Epidermal melanocyte (primary cell): ENCODE results near the gene PDZD2.
"Not testable (repeated sequence)": the region's sequence is repeated elsewhere in the genome, so short reads cannot be mapped to it uniquely, and the experiment has no call there.

Experiments used
- DNase-seq: peaks from one replicate; pipeline ENCODE4 v3.0.0; 2011; ENCODE audit warnings: low spot score; ENCODE audit not compliant: insufficient read length

The PDZD2 gene

GRCh38 chr5:32000731-32001130 lies 361.8 kb downstream of the PDZD2 start:
- no peak for DNase-seq

GRCh38 chr5:32001284-32001683 lies 362.4 kb downstream of the PDZD2 start:
- no peak for DNase-seq

GRCh38 chr5:32001707-32002106 lies 362.8 kb downstream of the PDZD2 start:
- no peak for DNase-seq

- DNase-seq = no peak
Observed at GRCh38 chr5:32002755-32003154, 363.8 kb downstream of the PDZD2 start.

- DNase-seq = no peak
Observed at GRCh38 chr5:32003981-32004380, 365.1 kb downstream of the PDZD2 start.

- DNase-seq = no peak
Observed at GRCh38 chr5:32004404-32004803, 365.5 kb downstream of the PDZD2 start.

- no peak for DNase-seq
Observed at GRCh38 chr5:32008746-32009145, 369.8 kb downstream of the PDZD2 start.

- no peak for DNase-seq
Observed at GRCh38 chr5:32013658-32014057, 374.7 kb downstream of the PDZD2 start.

GRCh38 chr5:32014096-32014745 lies 375.3 kb downstream of the PDZD2 start:
- no peak for DNase-seq

- DNase-seq = not testable (repeated sequence)
Observed at GRCh38 chr5:32015262-32015661, 376.3 kb downstream of the PDZD2 start.

- DNase-seq = no peak
Observed at GRCh38 chr5:32017692-32018367, 378.9 kb downstream of the PDZD2 start.

- no peak for DNase-seq
Observed at GRCh38 chr5:32018476-32019436, 379.8 kb downstream of the PDZD2 start.

- DNase-seq = no peak
Observed at GRCh38 chr5:32020271-32020670, 381.3 kb downstream of the PDZD2 start.

GRCh38 chr5:32020946-32021345 lies 382.0 kb downstream of the PDZD2 start:
- no peak for DNase-seq

- no peak for DNase-seq
Observed at GRCh38 chr5:32021771-32022170, 382.8 kb downstream of the PDZD2 start.

- DNase-seq = no peak
Observed at GRCh38 chr5:32022638-32023037, 383.7 kb downstream of the PDZD2 start.

GRCh38 chr5:32023816-32024215 lies 384.9 kb downstream of the PDZD2 start:
- no peak for DNase-seq

- no peak for DNase-seq
Observed at GRCh38 chr5:32024751-32025150, 385.8 kb downstream of the PDZD2 start.

- no peak for DNase-seq
Observed at GRCh38 chr5:32027093-32027716, 388.3 kb downstream of the PDZD2 start.

- DNase-seq = peak; percentile 40
Observed at GRCh38 chr5:32027717-32028458, 389.0 kb downstream of the PDZD2 start.

- no peak for DNase-seq
Observed at GRCh38 chr5:32029261-32029660, 390.3 kb downstream of the PDZD2 start.
